Heart left ventricle (tissue), 13 donors: ENCODE measurements around the gene ZNHIT6.

Source experiments
- CTCF ChIP-seq, 12 donors: fragments of 200-600 bp; sonication (generic) in 4 of 12; IDR thresholded peaks; one replicate each; pipeline versions ENCODE4 v1.5.0 to v1.8.0; 2018 to 2022; ENCODE audit warnings: antibody characterized with exemption in 12 of 12, mild to moderate bottlenecking in 5 of 12
- POLR2A ChIP-seq, 2 donors: fragments of 450-650 bp; IDR thresholded peaks; one replicate each; pipeline ENCODE4 v1.6.1; 2017; ENCODE audit warnings: antibody characterized with exemption in 2 of 2, mild to moderate bottlenecking in 2 of 2, moderate library complexity in 2 of 2
- donor health status: ischemic (EF 13 %, LVEDD 7.1; RV severe dilation, severe dysfunction).
- donor health status: DM: no; HTN: yes; CAD: no.
- donor health status: DM: no; HTN: no; CAD: no.
- donor health status: ischemic (EF 25% LVEDD 6.9; RV normal size, moderate dysfunction).
- donor health status: ischemic (EF 25% LVEDD 5.7; RV mildly dilated, moderate dysfunction).
- donor health status: ischemic (EF 35%, LVEDD 5.7; RV mildly dilated, moderate dysfunction).
- donor health status: nonischemic (EF 11% LVEDD 7.7; RV severe dilation, severe dysfunction).
- donor health status: DM: yes; HTN: yes; CAD: no.
- donor health status: PGD.
- donor health status: ischemic (EF 29% LVEDD 5.4; RV normal size, mild dysfunction).
- donor health status: nonischemic (EF 23%, LVEDD 6.1; RV moderate dilation, normal function).

- no peak for TF ChIP-seq CTCF (IDR thresholded peaks at IDR 0.05)
- TF ChIP-seq POLR2A (IDR thresholded peaks at IDR 0.05) = no peak
Measured at GRCh38 chr1:85656256-85656655, 52.0 kb downstream of the ZNHIT6 start.
